EL (cell line): ENCODE results near the gene OR8S1.

Experiments used
- DNase-seq: peaks from one replicate; pipeline ENCODE4 v3.0.0-alpha.2; 2016

Gene OR8S1

DNA sequence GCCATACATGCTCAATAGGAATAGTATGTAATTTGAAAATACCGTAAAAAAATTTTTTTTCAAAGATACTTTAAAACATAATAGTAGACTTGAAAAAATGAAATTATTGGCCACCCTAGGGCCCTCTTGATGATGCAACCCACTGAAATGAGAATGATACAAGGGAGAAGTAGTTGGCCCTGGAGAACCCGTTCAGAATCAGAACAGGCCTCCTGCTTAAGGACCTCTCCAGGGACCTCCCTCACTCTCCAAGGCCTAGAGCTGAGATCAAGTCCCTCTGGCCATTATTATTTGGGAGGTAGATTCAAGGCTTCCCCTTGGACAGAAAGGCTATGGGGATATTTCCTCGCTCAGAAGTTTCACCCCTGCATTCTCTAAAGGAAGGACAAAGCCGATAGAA, 32.5 kb downstream of the OR8S1 start:
- no peak for DNase-seq

GRCh38 chr12:48567731-48568130, 42.3 kb downstream of the OR8S1 start:
- DNase-seq: no peak

DNA sequence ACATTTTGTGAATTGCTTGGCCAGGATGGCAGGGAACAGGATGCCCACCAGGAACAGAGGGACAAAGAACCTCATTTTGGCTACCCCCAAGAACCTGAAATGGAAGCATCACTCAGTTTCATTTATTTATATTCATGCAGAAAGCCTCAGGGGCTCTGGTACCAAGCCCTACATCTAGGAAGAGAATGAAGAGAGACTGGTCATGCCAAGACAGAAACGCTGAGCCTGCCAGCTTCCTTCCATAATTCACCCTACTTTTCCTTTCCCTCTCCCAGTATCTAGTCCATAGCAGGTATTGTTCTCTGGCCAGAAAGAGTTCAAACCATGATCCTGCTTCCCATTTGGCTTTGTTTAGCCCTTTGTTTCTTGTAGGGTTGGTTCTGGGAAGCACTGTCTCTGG, 44.5 kb downstream of the OR8S1 start, which contains the start of gene LALBA:
LALBA (minus strand) TSS at position 101 of the 400 bp plus-strand sequence; CDS start at position 75, 26 bp downstream.
- DNase-seq: no peak

- no peak for DNase-seq
These were observed 46.9 kb downstream of the OR8S1 start for GRCh38 chr12:48572326-48572725.
